Measurements from ENCODE around the gene GRIA3. TPM values are rescaled to one million over a fixed set of nuclear protein-coding genes. Genes with fewer than 3 reads are reported as not detected.
A peak's percentile ranks its signal among the peaks of the same experiment; 100 is the strongest.
"Not testable (repeated sequence)": the region's sequence is repeated elsewhere in the genome, so short reads cannot be mapped to it uniquely, and the experiment has no call there.

The GRIA3 gene
- total RNA-seq, 2 experiments from 2014 or later: not detected

- no peaks in the 10 kb centered on the region for H3K9me2 ChIP-seq (ENCODE audit: insufficient read depth, low read length)
- no TSS peak for BruUV-seq (replicated peaks)
- no peaks in the 10 kb centered on the region for H3K4me1 ChIP-seq (ENCODE audit: insufficient read depth, low read length, poor library complexity, severe bottlenecking)
- no peak overlapping the region for H3K27ac ChIP-seq (ENCODE audit: low read depth, low read length, poor library complexity, severe bottlenecking)
- TF ChIP-seq EZH2phosphoT487 (IDR thresholded peaks at IDR 0.05; ENCODE audit: borderline replicate concordance, low read depth, low read length): no peak
- TF ChIP-seq CTCF (conservative IDR thresholded peaks at IDR 0.05; ENCODE audit: low read length): no peak
- no peaks in the 10 kb centered on the region for H3K9me3 ChIP-seq (ENCODE audit: low read length)
- H4K20me1 ChIP-seq (ENCODE audit: insufficient read depth, low read length): no peaks in the 10 kb centered on the region
- H2AFZ ChIP-seq (ENCODE audit: low read length): no peak overlapping the region
- no peaks in the 10 kb centered on the region for H3K79me2 ChIP-seq (ENCODE audit: insufficient read depth, low read depth, low read length)
- CTCF ChIA-PET (ENCODE audit: unreplicated experiment): no interaction called here
- POLR2A ChIA-PET: no interaction called here
- no peak overlapping the region for H3K4me2 ChIP-seq (ENCODE audit: low read length)
- no peak for DNase-seq (ENCODE audit: low spot score)
- no peaks in the 10 kb centered on the region for H3K36me3 ChIP-seq (ENCODE audit: insufficient read depth, low read length)
- intact Hi-C loops (cut with micrococcal nuclease; ENCODE audit: unreplicated experiment): no loop called here
- H3K4me3 ChIP-seq (ENCODE audit: low read depth, low read length, poor library complexity, severe bottlenecking): no peak overlapping the region
Observed at GRCh38 chrX:123504630-123505270, 320.7 kb downstream of the GRIA3 start.

DNA sequence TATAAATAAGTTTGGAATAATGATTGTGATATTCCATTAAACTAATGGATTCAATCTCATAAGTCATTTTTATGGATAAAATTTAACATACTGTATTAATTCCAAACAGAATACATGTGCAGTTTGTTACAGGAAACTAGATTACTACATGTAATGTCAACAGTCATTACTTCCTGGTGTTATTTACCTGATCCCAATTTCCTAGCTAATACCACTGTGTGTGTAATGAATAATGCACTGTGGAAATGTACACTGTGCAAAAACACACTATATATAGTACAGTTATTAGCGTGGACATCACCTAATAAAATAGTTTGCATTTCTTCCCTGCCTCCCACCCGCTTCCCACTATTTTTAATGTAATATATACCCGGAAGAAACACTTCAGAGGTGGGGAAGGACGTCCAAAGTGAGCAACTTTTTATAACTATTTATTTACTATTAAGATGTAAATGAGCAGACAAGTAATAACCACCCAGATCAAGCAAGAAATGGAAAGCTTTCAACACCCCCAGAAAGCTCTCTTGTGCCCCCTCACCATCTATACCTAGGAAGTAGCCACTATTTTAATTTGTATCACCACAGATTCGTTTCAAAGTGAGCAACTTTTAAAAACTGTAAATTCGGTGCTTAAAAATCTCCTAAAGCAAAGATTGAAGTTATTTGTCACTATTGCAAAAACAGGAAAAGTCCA lies 329.7 kb downstream of the GRIA3 start:
- no TSS peak for BruUV-seq (replicated peaks)
- Histone ChIP-seq H3K9me3 (ENCODE audit: low read length) (no peaks in the 10 kb centered on the region), H4K20me1 (ENCODE audit: insufficient read depth, low read length) (no peaks in the 10 kb centered on the region), H3K9me2 (ENCODE audit: insufficient read depth, low read length) (no peaks in the 10 kb centered on the region), H3K79me2 (ENCODE audit: insufficient read depth, low read depth, low read length) (no peaks in the 10 kb centered on the region), H2AFZ (ENCODE audit: low read length) (no peak overlapping the region), H3K4me2 (ENCODE audit: low read length) (no peak overlapping the region), H3K36me3 (ENCODE audit: insufficient read depth, low read length) (no peaks in the 10 kb centered on the region), H3K4me1 (ENCODE audit: insufficient read depth, low read length, poor library complexity, severe bottlenecking) (no peaks in the 10 kb centered on the region), H3K27ac (ENCODE audit: low read depth, low read length, poor library complexity, severe bottlenecking) (no peak overlapping the region), H3K4me3 (ENCODE audit: low read depth, low read length, poor library complexity, severe bottlenecking) (no peak overlapping the region)
- ChIA-PET POLR2A (no interaction called here), CTCF (ENCODE audit: unreplicated experiment) (no interaction called here)
- no peak for DNase-seq (ENCODE audit: low spot score)
- intact Hi-C loops (cut with micrococcal nuclease; ENCODE audit: unreplicated experiment): no loop called here
- TF ChIP-seq EZH2phosphoT487 (IDR thresholded peaks at IDR 0.05; ENCODE audit: borderline replicate concordance, low read depth, low read length): no peak
- no peak for TF ChIP-seq CTCF (conservative IDR thresholded peaks at IDR 0.05; ENCODE audit: low read length)

- intact Hi-C loops (cut with micrococcal nuclease; ENCODE audit: unreplicated experiment); H3K4me1 ChIP-seq (ENCODE audit: insufficient read depth, low read length, poor library complexity, severe bottlenecking); H4K20me1 ChIP-seq (ENCODE audit: insufficient read depth, low read length); CTCF ChIA-PET (ENCODE audit: unreplicated experiment); H3K9me2 ChIP-seq (ENCODE audit: insufficient read depth, low read length); BruUV-seq (replicated peaks); H3K79me2 ChIP-seq (ENCODE audit: insufficient read depth, low read depth, low read length); H3K36me3 ChIP-seq (ENCODE audit: insufficient read depth, low read length); DNase-seq (ENCODE audit: low spot score); H3K4me3 ChIP-seq (ENCODE audit: low read depth, low read length, poor library complexity, severe bottlenecking); POLR2A ChIA-PET; H3K9me3 ChIP-seq (ENCODE audit: low read length); H3K27ac ChIP-seq (ENCODE audit: low read depth, low read length, poor library complexity, severe bottlenecking); H3K4me2 ChIP-seq (ENCODE audit: low read length); H2AFZ ChIP-seq (ENCODE audit: low read length): not testable (repeated sequence)
- 0 out of 2 replicates have a peak, but pooled peaks have one; percentile 35 for TF ChIP-seq CTCF (conservative IDR thresholded peaks at IDR 0.05; ENCODE audit: low read length)
Observed at GRCh38 chrX:123514279-123514640, 330.2 kb downstream of the GRIA3 start.

Data from OCI-LY7 (cell line).